Embryonic facial prominence (tissue), 1 donor: ENCODE results near the gene RPS15.
A peak's percentile ranks its signal among the peaks of the same experiment; 100 is the strongest.

Source experiments
- DNase-seq: peaks from one replicate; pipeline ENCODE4 v3.0.0-alpha.2; 2016; ENCODE audit errors: extremely low spot score

Gene RPS15

DNA sequence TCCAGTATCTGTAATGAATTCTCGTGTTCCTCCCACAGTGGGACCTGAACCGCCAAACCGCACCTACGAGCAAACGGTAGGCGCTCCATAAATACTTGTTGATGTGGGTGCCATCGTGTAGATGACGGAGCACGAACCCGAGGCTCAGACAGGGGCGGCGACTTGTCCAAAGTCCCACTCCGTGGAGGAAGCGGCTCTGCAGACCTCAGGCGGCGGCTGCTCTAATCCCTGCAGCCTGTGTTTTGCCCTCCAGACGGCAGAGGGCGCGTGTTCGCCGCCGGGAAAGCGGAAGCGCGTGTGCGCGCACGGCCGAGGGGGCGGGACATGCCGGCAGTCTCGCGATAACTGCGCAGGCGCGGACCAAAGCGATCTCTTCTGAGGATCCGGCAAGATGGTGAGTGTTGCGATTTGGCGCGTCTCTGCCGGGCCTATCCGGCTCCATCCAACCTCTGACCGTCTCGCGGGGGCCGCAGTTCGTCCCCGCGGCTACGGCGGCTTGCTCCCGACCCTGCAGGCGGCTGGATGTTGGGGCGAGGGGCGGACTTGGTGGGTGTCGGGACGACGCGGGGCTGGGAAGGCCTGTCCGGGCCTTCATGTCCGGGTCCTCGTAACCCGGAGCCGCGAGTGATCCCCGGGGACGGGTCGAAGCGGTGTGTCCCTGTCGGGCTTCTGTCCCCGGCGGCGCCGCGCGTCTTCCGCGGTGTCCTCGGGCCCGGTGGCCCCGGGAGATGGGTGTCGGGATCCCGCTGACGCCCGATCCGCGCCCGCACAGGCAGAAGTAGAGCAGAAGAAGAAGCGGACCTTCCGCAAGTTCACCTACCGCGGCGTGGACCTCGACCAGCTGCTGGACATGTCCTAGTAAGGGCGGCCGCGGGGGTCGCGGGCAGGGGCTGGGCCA lies at the start of gene RPS15:
RPS15 (plus strand) TSS at position 362 of the 898 bp plus-strand sequence; CDS start at position 392, 30 bp downstream.
- DNase-seq: peak; percentile 92

GRCh38 chr19:1388637-1389026 lies 49.6 kb upstream of the RPS15 start:
- no peak for DNase-seq

DNA sequence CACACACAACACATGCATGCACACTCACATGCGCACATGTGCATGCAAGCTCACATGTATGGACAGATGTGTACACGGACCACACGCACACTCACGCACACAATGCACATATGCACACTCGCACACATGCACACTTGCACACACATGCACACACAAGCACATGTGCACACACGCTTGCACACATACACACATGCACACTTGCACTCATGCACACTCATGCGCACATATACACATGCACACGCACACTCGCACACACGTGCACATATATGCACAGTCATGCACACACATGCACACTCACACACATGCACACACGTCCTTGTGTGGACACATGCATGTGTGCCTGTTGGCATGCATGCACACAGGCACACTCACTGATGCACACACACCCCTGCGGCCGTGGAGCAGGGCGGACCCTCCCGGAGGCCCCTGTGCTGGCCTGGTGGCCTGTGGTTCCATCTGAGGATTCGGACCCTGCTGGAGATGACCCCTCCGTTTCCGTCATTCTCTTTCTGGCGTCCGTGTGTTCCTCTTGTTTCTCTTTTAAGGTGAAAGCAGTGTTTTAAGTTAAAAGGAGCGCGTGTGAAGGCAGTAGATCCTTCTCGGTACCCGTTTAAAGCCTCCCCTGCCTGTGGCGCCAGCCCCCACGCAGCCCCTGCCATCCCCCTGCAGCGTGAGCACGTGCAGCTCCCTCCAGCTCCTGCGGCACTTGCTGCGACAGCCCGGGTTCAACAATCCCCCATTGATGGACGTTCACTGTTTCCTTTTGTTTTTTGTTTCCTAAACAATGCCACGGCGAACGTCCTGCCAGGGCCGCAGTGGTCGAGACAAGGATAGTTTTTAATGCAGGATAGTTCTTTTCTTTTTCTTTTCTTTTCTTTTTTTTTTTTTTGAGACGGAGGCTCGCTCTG lies 48.9 kb upstream of the RPS15 start:
- no peak for DNase-seq

- DNase-seq: no peak
Measured at GRCh38 chr19:1390890-1391423, 47.2 kb upstream of the RPS15 start.

- no peak for DNase-seq
Measured at GRCh38 chr19:1392407-1392806, 45.8 kb upstream of the RPS15 start.

DNA sequence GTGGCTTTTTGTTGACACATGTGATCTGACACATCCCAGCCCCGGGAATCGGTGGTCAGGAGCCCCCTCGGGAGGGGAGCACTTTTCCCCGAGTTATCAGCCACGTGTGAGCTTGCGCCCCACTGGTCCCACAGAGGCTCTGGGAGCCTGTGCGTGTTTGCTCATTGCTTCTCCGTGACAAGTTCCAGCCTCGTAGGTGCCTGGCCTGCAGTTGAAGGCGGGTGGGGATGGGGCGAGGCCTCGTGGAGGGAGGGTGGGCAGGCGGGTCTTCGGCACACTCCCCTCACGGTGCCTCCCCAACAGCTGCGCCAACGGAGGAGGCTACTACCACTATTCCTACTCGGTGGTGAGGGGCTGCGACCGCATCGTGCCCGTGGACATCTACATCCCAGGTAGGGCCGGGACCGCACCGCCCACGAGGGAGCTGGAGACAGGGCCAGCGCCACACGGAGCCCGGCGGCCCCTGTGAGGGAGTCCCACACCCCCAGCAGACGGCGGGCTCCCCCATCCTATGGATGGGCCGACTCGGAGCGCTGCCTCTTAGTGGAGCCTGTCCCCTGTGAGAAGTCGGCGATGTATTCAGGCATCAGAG lies 45.2 kb upstream of the RPS15 start:
- no peak for DNase-seq

DNA sequence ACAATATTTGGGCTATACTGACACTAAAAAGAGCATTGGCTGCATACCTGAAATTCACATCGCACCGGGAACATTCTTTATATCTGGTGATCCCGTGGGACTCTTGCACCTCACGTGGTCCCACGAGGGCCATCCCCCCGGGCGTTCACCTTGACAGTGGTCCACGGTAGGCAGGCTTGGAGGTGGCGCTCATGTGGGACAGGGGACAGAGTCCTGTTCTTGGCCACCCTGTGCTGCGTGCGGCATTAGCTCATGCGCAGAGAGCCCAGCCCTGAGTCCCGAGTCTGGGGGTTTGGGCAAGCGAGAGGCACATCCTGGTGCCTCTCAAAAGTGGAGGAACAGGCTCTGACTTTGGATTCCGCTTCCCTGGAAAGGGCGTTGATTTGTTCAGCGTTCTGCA lies 44.4 kb upstream of the RPS15 start:
- DNase-seq: no peak

- DNase-seq: no peak
Measured at GRCh38 chr19:1394252-1395193, 43.7 kb upstream of the RPS15 start.

DNA sequence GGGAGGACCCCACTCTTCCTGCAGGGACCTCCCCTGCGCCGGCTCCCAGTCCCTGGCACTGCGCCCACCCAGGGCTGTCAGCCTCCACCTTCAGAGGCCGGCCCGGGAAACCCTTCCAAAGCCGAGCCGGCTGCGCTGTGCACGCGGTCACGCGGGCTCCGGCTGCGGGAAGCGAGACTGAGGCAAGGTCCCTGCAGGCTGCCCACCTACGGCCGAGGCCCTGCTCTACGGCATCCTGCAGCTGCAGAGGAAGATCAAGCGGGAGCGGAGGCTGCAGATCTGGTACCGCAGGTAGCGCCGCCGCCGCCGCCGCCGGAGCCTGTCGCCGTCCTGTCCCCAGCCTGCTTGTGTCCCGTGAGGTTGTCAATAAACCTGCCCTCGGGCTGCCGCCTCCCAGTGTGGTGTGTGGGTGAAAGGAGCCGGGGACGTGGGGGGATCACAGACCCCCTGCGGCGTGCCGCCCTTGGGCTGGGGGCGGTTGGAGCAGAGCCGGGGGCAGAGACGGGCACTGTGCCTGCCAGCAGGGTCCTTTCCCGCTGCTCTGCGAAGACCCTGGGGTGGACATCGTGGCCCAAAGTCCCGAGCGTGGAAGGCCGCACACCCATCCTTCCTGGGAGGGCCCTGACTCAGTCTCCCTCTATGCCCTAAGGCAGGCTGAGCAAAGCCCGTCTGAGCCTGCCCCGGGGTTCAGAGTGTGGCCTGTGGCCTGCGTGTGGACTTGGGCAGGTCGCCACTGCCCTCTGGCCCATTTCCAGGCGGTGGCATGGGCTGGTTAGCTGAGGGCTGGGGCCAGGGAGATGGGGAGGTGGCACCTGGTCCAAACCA lies 42.8 kb upstream of the RPS15 start:
- DNase-seq: no peak

GRCh38 chr19:1396019-1396767 lies 42.0 kb upstream of the RPS15 start:
- DNase-seq: no peak

- DNase-seq: no peak
Measured at GRCh38 chr19:1396768-1397679, 41.2 kb upstream of the RPS15 start.

- no peak for DNase-seq
Measured at GRCh38 chr19:1397838-1398237, 40.4 kb upstream of the RPS15 start.

DNA sequence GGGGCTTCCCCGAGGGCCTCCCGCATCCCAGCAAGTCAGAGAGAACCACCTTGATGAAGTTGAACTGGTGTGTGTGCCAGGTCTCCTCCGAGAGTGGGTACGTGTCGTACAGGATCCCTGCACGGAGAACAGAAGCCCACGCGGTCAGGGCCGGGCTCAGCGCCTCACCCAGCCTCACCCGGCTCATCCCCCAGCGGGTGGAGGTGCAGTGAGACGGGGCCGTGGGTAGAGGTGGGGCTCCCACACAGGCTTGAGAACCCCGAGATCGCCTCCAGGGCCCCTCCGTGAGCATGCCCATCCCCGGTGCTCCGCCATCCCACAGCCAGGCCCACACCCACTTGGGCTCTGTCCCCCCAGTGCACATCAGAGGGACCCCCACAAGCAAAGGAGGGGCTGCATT lies 39.1 kb upstream of the RPS15 start:
- no peak for DNase-seq

DNA sequence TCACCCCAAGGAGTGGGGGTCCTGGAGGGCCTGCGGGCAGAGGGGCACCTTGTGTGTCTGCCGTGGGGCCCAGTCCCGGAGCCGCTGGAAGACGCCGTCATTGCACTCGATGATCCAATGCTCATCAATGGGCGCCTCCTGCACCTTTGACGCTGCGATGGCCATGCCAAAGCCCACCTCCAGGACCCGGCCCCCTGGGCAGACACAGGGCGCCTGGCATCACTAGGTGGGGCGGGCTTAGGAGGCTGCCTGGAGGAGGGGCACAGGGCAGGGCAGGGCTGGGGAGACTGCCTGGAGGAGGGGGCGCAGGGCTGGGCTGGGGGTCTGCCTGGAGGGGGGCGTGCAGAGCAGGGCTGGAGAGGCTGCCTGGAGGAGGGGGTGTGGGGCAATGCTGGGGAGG lies 38.5 kb upstream of the RPS15 start:
- DNase-seq: no peak

GRCh38 chr19:1400281-1401137 lies 37.7 kb upstream of the RPS15 start:
- no peak for DNase-seq

- DNase-seq: no peak
Measured at GRCh38 chr19:1401138-1401888, 36.9 kb upstream of the RPS15 start, which contains the start of gene GAMT. Gene GAMT (minus strand): TSS chr19:1401542. CDS start chr19:1401476, 66 bp downstream.
